Stimulated activated naive B cell treated with anti-CD40 and anti-IgM and Interleukin-4, amounts not matched to agents 10 μg/mL and 1 μg/mL and 100 μg/mL, for 72 hours (primary cell): ENCODE data around the gene MGMT.

Experiments
- ATAC-seq, 2 donors: fragments of 150-1000 bp; cut with Tn5 transposase; replicated peaks; 2 replicates each; pipeline ENCODE4 v1.10.0; 2021; ENCODE audit warnings: moderate library complexity in 1 of 2
- DNase-seq: peaks from one replicate; pipeline ENCODE4 v3.0.0; 2021
- H3K27ac Mint-ChIP-seq: one replicate; pipeline ENCODE4 v1.8.0; 2022; ENCODE audit warnings: mild to moderate bottlenecking, mixed read lengths
- H3K27me3 Mint-ChIP-seq, 2 donors: one replicate each; pipeline ENCODE4 v1.8.0; 2022; ENCODE audit warnings: mixed read lengths in 2 of 2
- H3K36me3 Mint-ChIP-seq, 2 donors: one replicate each; pipeline ENCODE4 v1.8.0; 2022; ENCODE audit warnings: mixed read lengths in 2 of 2, mild to moderate bottlenecking in 1 of 2
- H3K4me1 Mint-ChIP-seq, 2 donors: one replicate each; pipeline ENCODE4 v1.8.0; 2022; ENCODE audit warnings: mixed read lengths in 2 of 2, mild to moderate bottlenecking in 1 of 2
- H3K4me3 Mint-ChIP-seq, 2 donors: one replicate each; pipeline ENCODE4 v1.8.0; 2022; ENCODE audit warnings: mild to moderate bottlenecking in 2 of 2, mixed read lengths in 2 of 2, moderate library complexity in 1 of 2
- H3K9me3 Mint-ChIP-seq, 2 donors: one replicate each; pipeline ENCODE4 v1.8.0; 2022; ENCODE audit warnings: mixed read lengths in 2 of 2, mild to moderate bottlenecking in 1 of 2

Gene MGMT

GRCh38 chr10:129727495-129727894 is 260.5 kb downstream of the MGMT start:
- Mint-ChIP-seq H3K36me3 (peaks cover 27 to 41% of the 10 kb centered on the region in 2 donors), H3K4me3 (no peak overlapping the region), H3K27ac (no peak overlapping the region), H3K27me3 (no peaks in the 10 kb centered on the region), H3K9me3 (peaks cover 7 to 10% of the 10 kb centered on the region in 2 donors), H3K4me1 (no peaks in the 10 kb centered on the region)
- DNase-seq (no peak), ATAC-seq (no peak)

GRCh38 chr10:129728246-129728820 is 261.3 kb downstream of the MGMT start:
- Mint-ChIP-seq H3K9me3 (peaks cover 7 to 10% of the 10 kb centered on the region in 2 donors), H3K27me3 (no peaks in the 10 kb centered on the region), H3K27ac (no peak overlapping the region), H3K4me1 (no peaks in the 10 kb centered on the region), H3K36me3 (peaks cover 25 to 36% of the 10 kb centered on the region in 2 donors), H3K4me3 (no peak overlapping the region)
- DNase-seq (no peak), ATAC-seq (no peak)

GRCh38 chr10:129728905-129729795 is 262.1 kb downstream of the MGMT start:
- H3K4me1 Mint-ChIP-seq: no peaks in the 10 kb centered on the region
- H3K27me3 Mint-ChIP-seq: no peaks in the 10 kb centered on the region
- ATAC-seq (no peak), DNase-seq (no peak)
- peaks cover 7 to 10% of the 10 kb centered on the region in 2 donors for H3K9me3 Mint-ChIP-seq
- H3K36me3 Mint-ChIP-seq: peaks cover 25 to 34% of the 10 kb centered on the region in 2 donors
- no peak overlapping the region for H3K4me3 Mint-ChIP-seq
- no peak overlapping the region for H3K27ac Mint-ChIP-seq

GRCh38 chr10:129730272-129730992 is 263.4 kb downstream of the MGMT start:
- DNase-seq (no peak), ATAC-seq (no peak)
- peaks cover 7 to 10% of the 10 kb centered on the region in 2 donors for H3K9me3 Mint-ChIP-seq
- no peak overlapping the region for H3K4me3 Mint-ChIP-seq
- H3K27ac Mint-ChIP-seq: no peak overlapping the region
- no peaks in the 10 kb centered on the region for H3K4me1 Mint-ChIP-seq
- peaks cover 22 to 30% of the 10 kb centered on the region in 2 donors for H3K36me3 Mint-ChIP-seq
- no peaks in the 10 kb centered on the region for H3K27me3 Mint-ChIP-seq

GRCh38 chr10:129730993-129731325 is 263.9 kb downstream of the MGMT start:
- no peak overlapping the region for H3K27ac Mint-ChIP-seq
- H3K9me3 Mint-ChIP-seq: peaks cover 2 to 8% of the 10 kb centered on the region in 2 donors
- no peak for DNase-seq
- no peak overlapping the region for H3K4me3 Mint-ChIP-seq
- H3K36me3 Mint-ChIP-seq: peaks cover 18 to 25% of the 10 kb centered on the region in 2 donors
- ATAC-seq: no peak
- no peaks in the 10 kb centered on the region for H3K27me3 Mint-ChIP-seq
- H3K4me1 Mint-ChIP-seq: no peaks in the 10 kb centered on the region

- ATAC-seq: no peak
- peaks cover 37 to 48% of the 10 kb centered on the region in 2 donors for H3K36me3 Mint-ChIP-seq
- H3K27me3 Mint-ChIP-seq: no peaks in the 10 kb centered on the region
- peaks cover 9 to 12% of the 10 kb centered on the region in 2 donors for H3K9me3 Mint-ChIP-seq
- DNase-seq: no peak
- H3K4me1 Mint-ChIP-seq: peaks cover 8 to 15% of the 10 kb centered on the region in 2 donors
- no peak overlapping the region for H3K27ac Mint-ChIP-seq
- no peak overlapping the region for H3K4me3 Mint-ChIP-seq
Observed at GRCh38 chr10:129740532-129741279, 273.7 kb downstream of the MGMT start.

- ATAC-seq (no peak), DNase-seq (no peak)
- H3K27me3 Mint-ChIP-seq: no peaks in the 10 kb centered on the region
- peaks cover 37 to 50% of the 10 kb centered on the region in 2 donors for H3K36me3 Mint-ChIP-seq
- peaks cover 8 to 15% of the 10 kb centered on the region in 2 donors for H3K4me1 Mint-ChIP-seq
- no peak overlapping the region for H3K27ac Mint-ChIP-seq
- peaks cover 9 to 13% of the 10 kb centered on the region in 2 donors for H3K9me3 Mint-ChIP-seq
- no peak overlapping the region for H3K4me3 Mint-ChIP-seq
Observed at GRCh38 chr10:129741280-129741977, 274.4 kb downstream of the MGMT start.

- H3K4me1 Mint-ChIP-seq: peaks cover 8 to 15% of the 10 kb centered on the region in 2 donors
- ATAC-seq (no peak), DNase-seq (no peak)
- H3K4me3 Mint-ChIP-seq: no peak overlapping the region
- no peaks in the 10 kb centered on the region for H3K27me3 Mint-ChIP-seq
- H3K9me3 Mint-ChIP-seq: peaks cover 11% of the 10 kb centered on the region in 2 donors
- H3K36me3 Mint-ChIP-seq: peaks cover 36 to 46% of the 10 kb centered on the region in 2 donors
- no peak overlapping the region for H3K27ac Mint-ChIP-seq
Observed at GRCh38 chr10:129741978-129742741, 275.1 kb downstream of the MGMT start.

GRCh38 chr10:129742742-129743550 is 275.9 kb downstream of the MGMT start:
- no peaks in the 10 kb centered on the region for H3K27me3 Mint-ChIP-seq
- peaks cover 16 to 17% of the 10 kb centered on the region in 2 donors for H3K9me3 Mint-ChIP-seq
- no peak overlapping the region for H3K4me3 Mint-ChIP-seq
- ATAC-seq (no peak), DNase-seq (no peak)
- H3K27ac Mint-ChIP-seq: no peak overlapping the region
- H3K4me1 Mint-ChIP-seq: peaks cover 8 to 15% of the 10 kb centered on the region in 2 donors
- peaks cover 41 to 51% of the 10 kb centered on the region in 2 donors for H3K36me3 Mint-ChIP-seq

- Mint-ChIP-seq H3K27me3 (no peaks in the 10 kb centered on the region), H3K9me3 (peaks cover 23 to 24% of the 10 kb centered on the region in 2 donors), H3K27ac (no peak overlapping the region), H3K4me1 (peaks cover 8 to 12% of the 10 kb centered on the region in 2 donors), H3K4me3 (no peak overlapping the region), H3K36me3 (peaks cover 43 to 53% of the 10 kb centered on the region in 2 donors)
- ATAC-seq: no peak
- DNase-seq: no peak
Observed at GRCh38 chr10:129743738-129744133, 276.7 kb downstream of the MGMT start.

- no peak for DNase-seq
- Mint-ChIP-seq H3K27ac (no peak overlapping the region), H3K36me3 (peaks cover 47 to 58% of the 10 kb centered on the region in 2 donors)
Observed at GRCh38 chr10:129744134-129745111, 277.4 kb downstream of the MGMT start.

More at GRCh38 chr10:129744134-129745111, 277.4 kb downstream of the MGMT start:
- Mint-ChIP-seq H3K27me3 (no peaks in the 10 kb centered on the region), H3K4me1 (peaks cover 1 to 5% of the 10 kb centered on the region in 2 donors), H3K9me3 (peaks cover 27 to 29% of the 10 kb centered on the region in 2 donors), H3K4me3 (no peak overlapping the region)
- no peak for ATAC-seq
